ENCODE measurements around the gene GSTA1.

GRCh38 chr6:52802806-52803205 is 810 bp downstream of the GSTA1 start:
- TF ChIP-seq SUZ12 (IDR thresholded peaks at IDR 0.05; ENCODE audit: extremely low read depth, insufficient read depth, insufficient read length) (no peak), YY1 (IDR thresholded peaks at IDR 0.05; ENCODE audit: insufficient read depth, insufficient read length) (no peak), ZNF274 (IDR thresholded peaks at IDR 0.05; ENCODE audit: low read depth, low read length) (no peak)

Measured in NT2/D1 (cell line).